GM18499 (cell line): ENCODE data around the gene PLK3.
"Not testable (repeated sequence)": the region's sequence is repeated elsewhere in the genome, so short reads cannot be mapped to it uniquely, and the experiment has no call there.

ENCODE experiments used
- ATAC-seq: cut with Tn5 transposase; IDR thresholded peaks from one replicate; pipeline ENCODE4 v1.9.1; 2021; ENCODE audit warnings: moderate number of reproducible peaks; ENCODE audit not compliant: insufficient read depth, unreplicated experiment

Gene PLK3

DNA sequence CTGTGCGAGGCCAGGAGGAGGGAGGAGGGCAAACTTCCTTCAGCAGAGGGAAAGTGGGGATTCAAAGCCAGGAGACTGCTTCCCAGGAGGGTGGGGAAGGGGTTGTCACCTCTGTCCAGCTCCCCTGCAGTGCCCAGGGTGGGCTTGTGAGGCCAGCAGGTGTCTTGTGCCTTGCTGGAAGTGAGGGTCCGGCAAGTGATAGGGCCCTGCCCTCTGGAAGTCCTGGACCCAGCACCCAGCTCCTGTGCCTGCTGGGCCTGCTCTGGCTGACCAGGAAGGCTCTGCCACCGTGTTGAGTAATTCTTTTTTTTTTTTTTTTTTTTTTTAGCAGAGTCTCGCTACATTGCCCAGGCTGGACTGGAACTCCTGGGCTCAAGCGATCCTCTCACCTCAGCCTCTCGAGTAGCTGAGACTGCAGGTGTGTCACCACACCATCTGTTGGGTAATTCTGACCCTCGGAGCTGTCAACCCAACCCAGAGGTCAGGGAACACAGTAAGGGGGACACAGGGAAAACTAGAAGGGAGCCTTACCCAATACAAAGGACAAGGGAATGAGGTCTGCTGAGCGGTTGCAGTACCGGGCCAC is 13.2 kb upstream of the PLK3 start:
- no peak for ATAC-seq

DNA sequence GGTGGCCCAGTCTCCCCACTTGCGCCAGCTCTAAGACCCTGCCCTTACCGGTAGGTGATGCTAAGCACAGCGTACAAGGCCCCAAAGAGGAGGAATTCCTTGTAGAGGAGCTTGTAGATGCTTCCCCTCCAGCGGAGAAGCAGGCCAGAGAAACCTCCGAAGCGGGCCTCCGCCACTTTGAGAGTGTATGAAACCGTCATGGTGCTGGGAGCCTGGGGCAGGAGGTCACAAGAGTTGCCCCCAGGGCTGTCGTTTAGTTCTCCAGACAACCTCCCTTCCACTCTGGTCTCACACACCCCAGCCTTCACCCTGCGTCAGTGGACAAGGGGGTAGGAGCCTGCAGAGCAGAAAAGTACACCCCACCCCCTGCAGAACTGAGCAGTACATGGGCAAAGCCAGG is 12.7 kb upstream of the PLK3 start:
- ATAC-seq = no peak

DNA sequence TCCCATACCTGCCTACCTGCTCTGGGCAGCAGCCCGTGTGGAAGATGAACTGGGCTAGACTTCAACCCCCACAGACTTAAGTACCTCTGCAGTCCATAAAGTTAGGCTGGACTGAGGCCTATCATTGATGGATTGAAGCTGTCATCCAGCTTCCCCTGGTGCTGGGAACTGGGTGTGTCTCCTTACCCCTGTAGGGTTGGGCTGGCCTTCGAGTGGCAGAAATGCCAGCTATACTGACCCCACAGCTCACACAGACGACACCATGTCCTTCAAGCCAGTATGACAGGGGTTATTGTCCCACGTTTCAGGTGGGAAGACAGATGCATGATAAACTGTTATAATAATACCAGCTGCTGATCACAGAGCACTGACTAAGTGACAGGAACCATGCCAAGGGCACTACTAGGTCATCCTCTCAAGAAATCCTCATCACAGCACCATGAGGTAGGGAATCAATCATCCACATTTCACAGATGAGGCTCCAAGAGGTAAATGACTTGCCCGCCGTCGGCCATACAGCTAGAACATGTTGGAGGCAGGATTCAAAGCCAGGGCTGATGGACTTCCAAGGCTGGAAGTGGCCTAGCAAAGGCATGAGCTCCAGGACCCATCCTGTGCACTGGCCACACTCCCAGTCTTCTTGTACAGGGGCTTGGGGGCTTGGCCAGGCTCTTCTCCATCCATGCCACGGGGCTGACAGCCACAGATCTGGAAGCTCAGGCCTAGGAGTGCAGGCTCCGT is 11.9 kb upstream of the PLK3 start, which contains the start of gene BEST4:
BEST4 (minus strand) TSS at position 51 of the 741 bp plus-strand sequence. CDS start 465 bp downstream, outside the sequence.
- no peak for ATAC-seq

DNA sequence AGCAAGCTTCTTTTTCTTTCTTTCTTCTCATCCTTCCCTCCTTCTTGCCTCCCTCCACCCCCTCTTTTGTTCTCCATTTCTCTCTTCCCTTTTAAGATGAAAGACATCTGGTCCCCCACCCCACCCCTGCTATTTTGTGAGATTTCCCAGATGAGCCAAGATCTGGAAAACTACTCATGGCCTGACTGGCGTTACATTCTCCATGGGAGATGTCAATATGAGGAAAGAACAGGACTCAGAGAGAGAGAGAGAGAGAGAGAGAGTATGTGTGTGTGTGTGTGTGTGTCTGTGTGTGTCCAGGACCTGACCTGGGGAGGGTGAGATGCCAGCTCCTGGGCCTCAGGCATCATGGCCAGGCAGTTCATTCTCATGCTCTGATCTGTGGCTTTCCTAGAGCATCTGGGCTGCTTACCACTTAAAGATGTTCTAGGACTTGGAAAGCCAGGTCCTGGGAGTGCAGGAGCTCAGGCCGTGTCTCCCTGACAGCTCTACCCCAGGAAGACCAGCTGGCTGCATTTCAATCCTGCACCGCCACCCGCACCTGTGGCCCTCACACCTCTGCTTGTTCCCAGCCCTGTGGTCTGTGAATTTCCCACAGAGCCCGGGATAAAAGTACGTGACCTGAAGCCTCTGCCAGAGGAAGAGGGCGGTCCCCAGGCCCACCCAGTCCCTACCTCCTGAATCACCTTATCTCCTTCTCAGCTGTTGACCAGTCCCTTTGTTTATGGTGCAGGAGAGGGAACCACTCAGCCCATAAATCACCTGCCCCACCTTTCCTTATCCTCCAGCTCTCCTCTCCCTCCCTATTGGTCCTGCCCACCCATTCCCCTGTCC is 9.0 kb upstream of the PLK3 start:
- ATAC-seq = no peak

DNA sequence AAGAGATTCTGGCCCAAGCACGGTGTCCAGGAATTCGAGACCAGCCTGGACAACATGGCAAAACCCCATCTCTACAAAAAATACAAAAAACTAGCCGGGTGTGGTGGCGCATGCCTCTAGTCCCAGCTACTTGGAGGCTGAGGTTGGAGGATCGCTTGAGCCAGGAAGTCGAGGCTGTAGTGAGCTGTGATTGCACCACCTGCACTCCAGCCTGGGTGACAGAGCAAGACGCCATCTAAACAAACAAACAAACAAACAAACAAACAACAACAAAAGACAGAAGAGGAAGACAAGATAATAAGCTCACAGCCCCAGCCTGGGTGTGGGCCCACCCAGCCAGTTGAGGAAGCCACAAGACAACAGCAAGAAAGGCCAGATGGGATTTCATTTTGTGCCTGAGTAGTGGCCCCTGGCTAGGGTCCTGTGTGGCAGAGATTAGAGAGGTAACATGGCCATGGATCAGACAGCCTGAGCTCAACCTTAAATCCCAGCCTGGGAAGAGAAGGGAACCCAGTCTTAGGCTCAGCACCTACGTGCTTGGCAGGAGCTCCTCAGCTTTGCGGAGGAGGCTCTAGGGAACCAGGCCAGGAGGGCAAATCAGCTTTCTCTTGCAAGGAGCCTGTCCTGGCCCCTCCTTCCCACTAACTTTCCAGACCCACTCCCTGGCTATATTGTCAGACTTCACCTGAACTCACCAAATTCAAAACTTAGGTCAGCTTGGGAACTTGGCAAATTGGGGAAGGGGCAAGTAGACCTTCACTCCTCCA is 7.3 kb upstream of the PLK3 start:
- ATAC-seq = no peak

DNA sequence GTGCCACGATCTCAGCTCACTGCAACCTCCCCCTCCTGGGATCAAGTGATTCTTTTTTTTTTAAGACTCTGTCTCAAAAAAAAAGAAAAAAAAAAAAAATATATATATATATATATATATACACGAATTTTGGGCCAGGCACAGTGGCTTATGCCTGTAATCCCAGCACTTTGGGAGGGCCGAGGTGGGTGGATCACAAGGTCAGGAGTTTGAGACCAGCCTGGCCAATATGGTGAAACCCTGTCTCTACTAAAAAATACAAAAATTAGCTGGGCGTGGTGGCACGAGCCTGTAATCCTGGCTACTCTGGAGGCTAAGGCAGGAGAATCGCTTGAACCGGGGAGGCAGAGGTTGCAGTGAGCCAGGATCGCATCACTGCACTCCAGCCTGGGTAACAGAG is 2.3 kb upstream of the PLK3 start:
- ATAC-seq = not testable (repeated sequence)

DNA sequence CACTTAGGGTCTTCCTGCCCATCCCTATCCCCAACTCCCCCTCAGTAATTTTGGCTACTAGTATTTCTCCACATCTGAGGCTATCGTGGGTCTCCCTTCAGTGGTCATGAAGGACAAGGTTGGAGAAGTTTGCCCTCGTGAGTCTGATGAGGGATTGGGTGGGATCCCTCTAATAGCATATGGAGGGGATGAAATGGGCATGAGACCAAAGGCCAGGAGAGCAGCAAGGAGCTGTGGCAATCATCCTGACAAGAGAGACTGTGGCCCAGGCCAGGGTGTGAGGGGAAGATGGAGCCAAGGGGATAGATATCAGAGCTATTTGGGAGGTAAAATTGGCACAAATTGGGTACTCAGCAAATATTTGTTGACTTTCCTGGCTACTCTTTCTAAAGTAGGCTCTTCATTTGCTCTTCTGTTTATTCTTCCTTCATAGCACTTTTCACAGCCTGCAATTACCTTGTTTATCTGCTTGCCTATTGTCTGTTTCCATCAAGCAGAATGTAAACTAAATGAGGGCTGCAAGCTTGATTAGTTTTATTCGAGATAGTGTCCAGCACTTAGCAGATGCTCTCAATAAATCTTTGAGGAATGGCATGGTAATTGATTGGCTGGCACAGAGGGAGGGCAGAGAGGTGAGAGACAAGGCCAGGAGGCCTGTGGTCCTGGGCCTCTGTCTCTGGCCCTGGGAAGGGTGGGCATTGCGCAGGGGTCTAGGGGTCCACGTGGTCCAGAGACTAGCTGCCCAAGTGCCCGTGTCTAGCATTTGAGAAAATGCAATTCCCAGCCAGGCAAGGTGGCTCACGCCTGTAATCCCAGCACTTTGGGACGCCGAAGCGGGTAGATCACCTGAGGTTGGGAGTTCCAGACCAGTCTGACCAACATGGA is 1.5 kb upstream of the PLK3 start:
- no peak for ATAC-seq

DNA sequence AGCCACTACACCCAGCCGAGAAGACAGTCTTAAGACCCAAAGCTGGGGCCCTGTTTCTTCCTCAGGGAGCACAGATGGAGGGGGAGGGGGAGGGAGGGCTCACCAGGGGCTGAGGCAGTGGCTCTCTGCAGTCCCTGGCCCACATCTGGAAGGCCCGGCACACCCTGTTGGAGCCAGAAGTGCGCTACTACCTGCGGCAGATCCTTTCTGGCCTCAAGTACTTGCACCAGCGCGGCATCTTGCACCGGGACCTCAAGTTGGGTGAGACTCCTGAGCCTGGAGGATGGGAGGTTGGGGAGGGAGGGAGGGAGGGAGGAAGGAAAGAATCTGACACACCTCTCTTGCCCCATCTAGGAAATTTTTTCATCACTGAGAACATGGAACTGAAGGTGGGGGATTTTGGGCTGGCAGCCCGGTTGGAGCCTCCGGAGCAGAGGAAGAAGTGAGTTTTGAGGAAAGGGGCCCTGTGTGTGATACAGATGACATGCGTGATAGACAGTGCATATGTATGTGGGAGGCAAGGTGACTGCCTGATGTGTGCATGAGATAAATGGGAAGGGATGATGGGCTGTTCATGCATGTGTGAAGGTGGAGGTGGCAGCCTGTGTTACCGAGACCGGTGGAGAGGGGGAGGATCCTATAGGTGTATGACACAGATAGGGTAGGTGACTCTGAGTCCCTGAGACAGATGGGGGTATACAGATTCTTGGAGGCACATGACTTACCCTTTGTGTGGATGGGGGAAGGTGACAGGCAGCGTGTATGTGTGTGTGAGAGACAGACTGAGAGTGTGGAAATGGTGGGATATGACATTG is 1.5 kb downstream of the PLK3 start:
- ATAC-seq = no peak

DNA sequence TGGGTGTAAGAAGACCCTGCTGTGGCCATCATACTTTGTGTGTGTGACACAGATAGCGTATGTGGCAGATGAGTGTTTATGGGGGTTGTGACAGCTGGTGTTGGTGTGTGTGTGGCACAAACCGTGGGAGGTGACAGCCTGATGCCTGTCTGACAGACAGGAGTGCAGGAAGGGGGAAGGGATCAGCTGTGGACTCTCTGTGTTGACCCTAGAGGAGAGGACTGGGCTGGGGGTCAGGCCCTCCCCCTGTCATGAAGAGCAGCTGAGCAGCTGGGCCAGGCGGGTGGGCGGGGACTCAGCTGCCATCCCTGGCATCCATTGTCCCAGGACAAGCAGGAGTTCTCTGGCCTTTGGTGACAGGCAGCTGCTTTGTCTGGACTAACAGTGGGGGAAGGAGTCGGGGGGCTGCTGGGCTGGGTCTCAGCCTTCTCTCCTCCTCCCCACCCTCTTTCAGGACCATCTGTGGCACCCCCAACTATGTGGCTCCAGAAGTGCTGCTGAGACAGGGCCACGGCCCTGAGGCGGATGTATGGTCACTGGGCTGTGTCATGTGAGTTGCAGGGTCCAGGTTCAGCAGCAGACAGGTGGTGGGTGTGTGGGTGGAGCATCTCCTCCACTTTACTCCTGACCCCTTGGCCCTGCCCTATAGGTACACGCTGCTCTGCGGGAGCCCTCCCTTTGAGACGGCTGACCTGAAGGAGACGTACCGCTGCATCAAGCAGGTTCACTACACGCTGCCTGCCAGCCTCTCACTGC is 2.3 kb downstream of the PLK3 start:
- ATAC-seq = no peak

DNA sequence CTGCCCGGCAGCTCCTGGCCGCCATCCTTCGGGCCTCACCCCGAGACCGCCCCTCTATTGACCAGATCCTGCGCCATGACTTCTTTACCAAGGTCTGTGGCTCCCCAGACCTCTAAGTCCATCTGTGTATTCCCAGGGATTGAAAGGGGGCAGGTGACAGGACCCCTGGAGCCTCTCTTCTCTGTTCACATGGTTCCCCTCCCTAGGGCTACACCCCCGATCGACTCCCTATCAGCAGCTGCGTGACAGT is 2.8 kb downstream of the PLK3 start:
- ATAC-seq = no peak

DNA sequence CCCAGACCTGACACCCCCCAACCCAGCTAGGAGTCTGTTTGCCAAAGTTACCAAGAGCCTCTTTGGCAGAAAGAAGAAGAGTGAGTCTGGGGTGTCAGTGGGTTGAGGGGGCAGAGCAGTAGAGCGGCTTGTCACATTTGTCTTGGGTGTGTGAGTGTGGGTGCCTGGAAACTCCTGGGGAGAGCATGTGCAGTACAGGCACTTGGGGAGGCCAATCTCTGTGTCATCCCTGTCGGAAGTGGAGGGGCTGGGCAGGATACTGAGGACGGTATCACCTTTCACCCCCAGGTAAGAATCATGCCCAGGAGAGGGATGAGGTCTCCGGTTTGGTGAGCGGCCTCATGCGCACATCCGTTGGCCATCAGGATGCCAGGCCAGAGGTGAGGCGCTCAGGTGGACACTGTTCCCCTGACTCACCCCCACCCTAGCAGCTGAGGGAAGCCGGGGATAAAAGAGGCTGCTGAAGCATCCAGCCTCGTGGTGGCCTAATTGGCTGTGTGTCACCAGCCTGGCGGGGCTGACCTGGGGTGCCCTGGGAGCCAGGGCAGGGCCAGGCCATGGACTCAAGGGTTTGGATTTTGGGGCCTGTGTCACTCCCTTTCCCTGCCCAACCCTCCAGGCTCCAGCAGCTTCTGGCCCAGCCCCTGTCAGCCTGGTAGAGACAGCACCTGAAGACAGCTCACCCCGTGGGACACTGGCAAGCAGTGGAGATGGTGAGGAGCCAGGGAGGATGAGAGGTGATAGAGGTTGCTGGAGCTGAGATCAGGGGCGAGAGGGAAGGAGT is 3.3 kb downstream of the PLK3 start:
- no peak for ATAC-seq

DNA sequence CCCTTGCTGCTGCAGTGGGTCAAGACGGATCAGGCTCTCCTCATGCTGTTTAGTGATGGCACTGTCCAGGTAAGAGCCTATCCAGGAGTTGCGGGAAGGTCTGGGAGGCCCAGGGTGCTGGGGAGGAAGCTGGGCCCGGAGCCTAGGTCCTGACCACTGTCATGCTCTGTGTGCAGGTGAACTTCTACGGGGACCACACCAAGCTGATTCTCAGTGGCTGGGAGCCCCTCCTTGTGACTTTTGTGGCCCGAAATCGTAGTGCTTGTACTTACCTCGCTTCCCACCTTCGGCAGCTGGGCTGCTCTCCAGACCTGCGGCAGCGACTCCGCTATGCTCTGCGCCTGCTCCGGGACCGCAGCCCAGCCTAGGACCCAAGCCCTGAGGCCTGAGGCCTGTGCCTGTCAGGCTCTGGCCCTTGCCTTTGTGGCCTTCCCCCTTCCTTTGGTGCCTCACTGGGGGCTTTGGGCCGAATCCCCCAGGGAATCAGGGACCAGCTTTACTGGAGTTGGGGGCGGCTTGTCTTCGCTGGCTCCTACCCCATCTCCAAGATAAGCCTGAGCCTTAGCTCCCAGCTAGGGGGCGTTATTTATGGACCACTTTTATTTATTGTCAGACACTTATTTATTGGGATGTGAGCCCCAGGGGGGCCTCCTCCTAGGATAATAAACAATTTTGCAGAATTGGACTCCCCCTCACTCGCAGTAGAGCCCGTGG is 5.3 kb downstream of the PLK3 start:
- no peak for ATAC-seq

DNA sequence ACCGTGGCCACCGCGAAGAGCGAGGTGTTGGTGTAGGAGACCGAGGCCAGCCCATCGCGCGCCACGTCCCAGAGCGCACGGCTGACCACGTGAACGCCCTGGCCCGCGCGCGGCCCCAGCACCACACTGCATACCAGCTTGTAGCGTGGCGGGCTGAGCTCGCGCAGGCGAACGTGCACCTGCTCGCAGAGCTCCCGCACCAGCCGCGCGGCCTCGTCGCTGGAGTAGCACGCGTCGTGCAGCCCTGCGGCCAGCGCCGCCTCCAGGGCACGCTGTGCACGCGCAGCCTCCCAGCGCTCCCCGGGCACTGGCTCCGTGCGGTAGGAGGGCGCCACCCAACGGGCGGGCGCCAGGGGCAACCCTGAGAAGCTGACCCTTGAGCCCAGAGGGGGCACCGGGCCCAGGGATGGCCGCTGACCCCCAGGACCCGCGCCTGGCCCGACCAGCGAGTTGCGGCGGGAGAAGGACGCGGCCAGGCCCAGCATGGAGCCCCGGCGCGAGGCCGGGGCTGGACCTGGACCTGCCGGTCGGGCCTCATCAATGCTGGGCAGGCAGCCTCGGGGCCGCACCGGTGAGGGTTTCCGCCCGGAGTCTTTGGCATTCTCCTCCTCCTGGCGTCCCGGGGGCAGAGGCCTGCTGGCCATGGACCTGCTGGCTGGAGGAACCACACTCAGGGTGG is 6.0 kb downstream of the PLK3 start:
- no peak for ATAC-seq

DNA sequence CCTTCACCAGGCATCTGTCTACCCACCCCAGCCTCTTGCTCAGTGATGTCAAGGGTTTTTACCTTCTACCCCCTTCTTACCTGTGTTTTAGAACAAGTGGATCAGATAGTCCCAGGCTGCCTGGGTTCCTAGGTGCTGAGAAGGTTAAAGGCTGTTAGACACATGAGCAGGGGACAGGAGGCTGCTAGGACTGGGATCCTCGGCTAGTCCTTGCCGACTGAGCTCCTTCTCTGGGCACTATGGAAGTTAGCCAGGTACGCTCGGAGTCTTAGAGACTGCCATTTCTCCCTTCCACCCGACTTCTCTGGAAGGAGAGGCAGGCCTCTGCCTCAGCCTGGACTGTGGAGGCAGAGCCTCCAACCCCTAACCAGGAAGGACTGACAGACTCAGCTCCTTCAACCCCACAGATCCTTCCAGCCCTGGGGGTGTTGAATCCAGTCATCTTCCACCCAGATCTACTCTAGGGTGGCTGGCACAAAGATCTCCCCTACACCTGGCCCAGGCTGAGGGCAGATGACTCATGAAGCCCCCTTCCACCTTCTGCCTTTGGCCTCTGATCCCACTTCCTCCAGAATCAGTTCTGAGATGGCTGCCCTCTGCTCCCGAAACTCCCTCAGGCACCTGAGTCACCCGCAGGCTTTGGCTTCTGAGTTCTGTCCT is 6.7 kb downstream of the PLK3 start, which contains the start of gene DYNLT4:
DYNLT4 (minus strand) TSS at position 648 of the 660 bp plus-strand sequence. CDS start 683 bp downstream, outside the sequence.
- no peak for ATAC-seq

DNA sequence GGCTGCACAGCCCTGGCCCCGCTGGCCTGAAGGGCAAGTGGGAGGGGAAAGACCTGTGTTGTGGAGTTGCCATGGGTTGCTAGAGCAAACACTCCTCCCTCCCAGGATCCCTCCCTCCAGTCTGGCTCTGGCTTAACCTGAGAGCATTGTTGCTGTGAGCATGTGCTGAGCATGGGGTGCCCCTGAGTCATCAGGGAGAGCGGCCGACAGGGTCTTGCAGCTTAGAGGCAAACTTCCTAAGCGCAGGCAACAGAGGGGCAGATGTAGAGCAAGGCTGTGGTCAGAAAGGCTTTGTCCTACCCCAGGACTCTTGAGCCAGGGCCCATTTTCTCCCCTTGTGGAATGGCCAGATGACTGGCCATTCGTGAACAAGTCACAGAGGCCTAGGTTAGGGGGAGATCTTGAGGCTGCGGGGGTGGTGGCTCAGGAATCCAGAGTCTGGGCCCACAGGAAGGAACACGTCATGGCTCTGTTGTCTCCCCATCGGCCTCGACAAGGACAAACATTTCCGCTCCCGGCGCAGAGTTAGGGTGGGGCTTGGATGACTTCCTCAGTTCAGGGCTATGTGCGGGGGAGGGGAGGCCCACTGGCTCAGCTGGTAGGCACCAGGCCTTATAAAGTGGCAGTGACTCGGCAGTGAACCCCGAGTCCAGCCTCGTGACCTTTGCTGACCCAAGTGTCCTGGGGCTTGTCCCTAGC is 7.3 kb downstream of the PLK3 start:
- ATAC-seq = no peak
